AG04449 (cell line): ENCODE results near the gene RALGPS1.

Experiments used
- CTCF ChIA-PET: fragments of 350-600 bp; formaldehyde crosslinking; extraction: SDS; loops from one replicate; lab custom pipeline; 2021; ENCODE audit warnings: antibody characterized with exemption; lab: Yijun Ruan, JAX
- POLR2A ChIA-PET: fragments of 400-600, 350-600 bp; formaldehyde crosslinking; extraction: SDS; loops from one replicate; lab custom pipeline; 2020; ENCODE audit warnings: antibody characterized with exemption, inconsistent platforms; lab: Yijun Ruan, JAX
- DNase-seq: peaks from one replicate; pipeline ENCODE4 v3.0.0-alpha.2; 2010; ENCODE audit warnings: low read depth, low spot score
- H3K4me3 ChIP-seq: 2 replicates; pipeline ENCODE4 v1.5.1; 2011; ENCODE audit warnings: low read depth, mild to moderate bottlenecking, control low read depth, low read length
- TF ChIP-seq, protein P1 (sequence below): IDR thresholded peaks from one replicate; pipeline ENCODE4 v1.5.1; 2011; ENCODE audit warnings: mild to moderate bottlenecking, moderate library complexity, low read length, control low read depth, inconsistent platforms; ENCODE audit not compliant: insufficient read depth; ENCODE audit errors: missing control alignments

RALGPS1 gene

DNA sequence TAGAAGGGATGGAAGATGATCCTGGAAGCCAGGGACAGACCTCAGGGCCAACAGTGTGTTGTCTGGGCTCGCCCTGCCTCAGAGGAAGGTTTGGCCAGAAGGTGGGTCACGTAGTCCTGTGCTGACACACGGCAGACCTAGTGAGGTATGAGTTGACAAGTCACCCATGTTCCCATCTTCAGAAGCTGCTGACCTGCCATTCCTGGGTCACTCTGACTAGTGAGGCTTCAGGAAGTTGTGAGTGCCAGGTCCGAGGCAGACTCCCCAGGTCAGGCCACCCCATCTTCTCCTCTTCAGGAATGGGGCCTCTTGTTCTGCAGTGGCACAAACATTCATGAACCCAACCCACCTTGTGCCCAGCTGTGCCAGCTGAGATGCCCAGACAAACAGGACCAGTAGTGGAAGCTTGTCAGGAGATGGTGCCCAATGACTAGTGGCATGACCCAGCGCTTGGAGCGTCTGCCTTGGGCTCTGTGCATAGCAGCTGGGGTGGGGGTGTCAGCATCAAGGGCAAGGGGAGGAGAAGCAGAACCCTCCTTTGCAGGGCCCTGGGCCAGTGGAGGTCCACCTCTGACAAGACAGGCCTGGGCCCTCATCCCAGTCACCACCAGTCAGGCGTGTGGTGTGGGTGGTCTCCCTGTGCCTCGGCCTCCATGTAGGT is 224.6 kb downstream of the RALGPS1 start:
- POLR2A ChIA-PET: no interaction called here
- CTCF ChIA-PET: interaction anchor here (1.6 to 1.7 kb wide), 2 partner anchors 8 to 17 kb away, joined by 3 to 5 read pairs; partner anchors contain the start of gene ANGPTL2
- H3K4me3 ChIP-seq: no peak overlapping the region
- no peak for DNase-seq
- TF ChIP-seq, protein P1, sequence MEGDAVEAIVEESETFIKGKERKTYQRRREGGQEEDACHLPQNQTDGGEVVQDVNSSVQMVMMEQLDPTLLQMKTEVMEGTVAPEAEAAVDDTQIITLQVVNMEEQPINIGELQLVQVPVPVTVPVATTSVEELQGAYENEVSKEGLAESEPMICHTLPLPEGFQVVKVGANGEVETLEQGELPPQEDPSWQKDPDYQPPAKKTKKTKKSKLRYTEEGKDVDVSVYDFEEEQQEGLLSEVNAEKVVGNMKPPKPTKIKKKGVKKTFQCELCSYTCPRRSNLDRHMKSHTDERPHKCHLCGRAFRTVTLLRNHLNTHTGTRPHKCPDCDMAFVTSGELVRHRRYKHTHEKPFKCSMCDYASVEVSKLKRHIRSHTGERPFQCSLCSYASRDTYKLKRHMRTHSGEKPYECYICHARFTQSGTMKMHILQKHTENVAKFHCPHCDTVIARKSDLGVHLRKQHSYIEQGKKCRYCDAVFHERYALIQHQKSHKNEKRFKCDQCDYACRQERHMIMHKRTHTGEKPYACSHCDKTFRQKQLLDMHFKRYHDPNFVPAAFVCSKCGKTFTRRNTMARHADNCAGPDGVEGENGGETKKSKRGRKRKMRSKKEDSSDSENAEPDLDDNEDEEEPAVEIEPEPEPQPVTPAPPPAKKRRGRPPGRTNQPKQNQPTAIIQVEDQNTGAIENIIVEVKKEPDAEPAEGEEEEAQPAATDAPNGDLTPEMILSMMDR: no peak

DNA sequence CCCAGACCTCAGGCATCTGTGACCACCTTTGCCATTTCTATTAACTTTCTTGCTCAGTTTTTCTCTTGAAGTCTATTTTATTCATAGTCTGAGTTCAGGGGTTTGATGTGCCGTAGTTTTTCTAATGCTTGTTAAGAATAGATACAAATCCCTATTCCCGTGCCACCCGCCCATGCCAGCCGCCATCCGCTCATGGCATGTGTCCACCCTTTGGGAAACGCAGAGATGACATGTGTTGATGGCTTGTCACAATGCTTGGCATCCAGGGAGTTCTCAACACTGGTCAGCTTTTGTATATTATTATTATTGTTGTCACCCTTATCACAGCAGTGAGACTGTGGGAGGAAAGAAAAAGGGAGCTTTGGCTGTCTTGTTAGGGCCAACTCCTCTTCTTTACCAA is 225.2 kb downstream of the RALGPS1 start:
- TF ChIP-seq, protein P1: no peak
- ChIA-PET POLR2A (no interaction called here), CTCF (no interaction called here)
- no peak for DNase-seq
- no peak overlapping the region for H3K4me3 ChIP-seq

DNA sequence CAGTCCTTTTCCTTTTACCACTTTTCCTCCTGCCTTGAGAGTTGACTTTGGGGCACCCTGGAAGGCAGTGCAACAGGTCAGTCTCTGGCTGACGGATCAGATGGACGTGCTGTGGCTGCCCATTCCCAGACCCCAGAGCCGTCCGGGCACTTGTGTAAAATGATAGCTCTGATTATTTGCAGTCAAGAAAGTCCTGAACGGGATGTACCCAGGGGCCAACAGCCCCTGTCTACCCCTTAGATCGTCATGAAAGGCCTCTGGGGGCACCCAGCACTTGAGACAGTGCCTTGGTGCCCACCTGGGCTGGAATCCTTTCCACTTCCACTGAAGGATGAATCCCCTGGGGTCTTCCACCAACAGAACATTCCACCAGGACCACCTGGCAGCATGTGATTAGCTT is 225.6 kb downstream of the RALGPS1 start:
- POLR2A ChIA-PET: no interaction called here
- CTCF ChIA-PET: no interaction called here
- TF ChIP-seq, protein P1: no peak
- no peak overlapping the region for H3K4me3 ChIP-seq
- no peak for DNase-seq

DNA sequence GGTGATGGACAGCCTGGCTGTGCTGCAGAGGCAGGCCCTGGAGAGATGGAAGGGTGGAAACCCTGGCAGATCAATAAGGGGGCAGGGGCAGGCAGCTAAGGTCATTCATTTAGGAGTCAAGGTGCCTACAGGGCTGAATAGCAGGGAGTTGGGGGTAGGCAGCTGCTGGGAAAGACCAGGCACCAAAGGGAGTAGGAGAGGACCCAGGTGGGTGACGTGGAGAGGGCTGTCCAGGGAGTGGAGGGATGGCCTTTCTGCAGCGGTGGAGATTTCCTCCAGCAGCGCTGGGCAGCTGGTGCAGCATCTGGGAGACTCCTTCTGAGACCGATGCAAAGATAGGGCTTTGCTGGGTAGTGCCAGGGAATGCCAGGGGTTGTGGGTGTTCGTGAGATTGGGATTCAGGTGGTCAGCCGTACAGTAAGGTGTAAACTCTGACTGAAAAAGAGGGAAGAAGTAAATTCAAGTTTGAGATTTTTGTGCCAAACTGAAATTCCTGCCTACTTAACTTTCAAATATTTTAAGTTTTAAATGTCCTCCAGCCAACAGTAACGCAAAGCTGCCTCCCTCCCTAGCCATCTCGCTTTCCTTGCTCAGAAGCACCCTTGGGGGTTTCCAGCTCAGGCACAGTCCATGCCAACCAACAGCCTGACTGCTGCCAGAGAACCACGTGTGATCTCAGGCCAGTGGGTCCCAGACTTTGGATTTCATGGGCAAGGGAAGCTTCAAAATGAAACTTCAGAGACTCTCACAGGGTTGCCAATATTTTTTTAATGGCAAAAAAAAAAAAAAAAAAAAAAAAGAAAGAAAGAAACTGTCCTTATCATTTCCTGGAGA is 226.5 kb downstream of the RALGPS1 start:
- no peak overlapping the region for H3K4me3 ChIP-seq
- TF ChIP-seq, protein P1: no peak
- ChIA-PET CTCF (interaction anchor here (0.9 kb wide), 1 partner anchor 176 kb away, joined by 5 read pairs; no protein-coding TSS in a partner anchor), POLR2A (no interaction called here)
- no peak for DNase-seq

GRCh38 chr9:127142291-127142690 is 227.7 kb downstream of the RALGPS1 start:
- H3K4me3 ChIP-seq: no peak overlapping the region
- CTCF ChIA-PET: no interaction called here
- TF ChIP-seq, protein P1: no peak
- DNase-seq: no peak
- POLR2A ChIA-PET: no interaction called here

- ChIA-PET POLR2A (interaction anchor here (0.7 kb wide), 1 partner anchor 153 kb away, joined by 3 read pairs; no protein-coding TSS in a partner anchor), CTCF (interaction anchor here (4.0 kb wide), 1 partner anchor 9 kb away, joined by 12 read pairs; no protein-coding TSS in a partner anchor)
- TF ChIP-seq, protein P1: no peak
- no peak overlapping the region for H3K4me3 ChIP-seq
- DNase-seq: no peak
Measured at GRCh38 chr9:127142931-127143464, 228.4 kb downstream of the RALGPS1 start.
